Stimulated activated CD4-positive, alpha-beta T cell treated with anti-CD3 and anti-CD28 coated beads, Interleukin-1b, Interleukin-23, amount 100 ng/mL, for 4 hours (primary cell): Measurements from ENCODE around the gene FADS2.

Experiments
- DNase-seq, 2 donors: peaks; one replicate each; pipeline ENCODE4 v3.0.0-alpha.2; 2020; ENCODE audit warnings: low read depth in 2 of 2

FADS2 gene

DNA sequence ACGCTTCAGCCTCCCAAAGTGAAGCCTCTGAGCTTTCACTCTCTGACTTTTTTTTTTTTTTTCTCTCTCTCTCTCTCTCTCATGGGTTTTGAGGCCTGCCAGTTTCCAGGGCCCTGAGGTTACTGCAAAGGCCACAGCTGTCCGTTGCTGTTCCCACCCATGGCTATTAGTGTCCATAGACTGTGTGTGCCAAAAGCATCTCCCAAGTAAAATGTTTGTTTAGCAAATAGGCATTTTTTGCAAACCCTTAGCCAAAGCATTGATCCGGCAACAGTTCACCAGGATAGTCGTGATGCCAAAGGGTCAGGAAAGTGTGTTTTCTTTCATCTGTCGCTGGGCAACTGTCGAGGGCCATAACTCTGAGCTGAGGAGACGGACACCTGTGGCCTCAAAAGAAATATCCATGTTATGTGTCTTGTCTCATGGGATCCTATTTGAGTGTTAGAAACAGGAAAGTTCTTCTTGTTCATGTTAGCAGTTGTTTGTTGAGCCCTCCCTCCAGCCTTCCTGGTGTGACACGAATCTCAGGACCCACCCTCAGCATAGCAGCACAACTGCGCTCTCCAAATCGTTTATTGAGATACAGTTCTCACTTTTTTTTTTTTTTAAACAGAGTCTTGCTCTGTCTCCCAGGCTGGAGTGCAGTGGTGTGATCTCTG is 18.4 kb downstream of the FADS2 start:
- DNase-seq, result no peak

DNA sequence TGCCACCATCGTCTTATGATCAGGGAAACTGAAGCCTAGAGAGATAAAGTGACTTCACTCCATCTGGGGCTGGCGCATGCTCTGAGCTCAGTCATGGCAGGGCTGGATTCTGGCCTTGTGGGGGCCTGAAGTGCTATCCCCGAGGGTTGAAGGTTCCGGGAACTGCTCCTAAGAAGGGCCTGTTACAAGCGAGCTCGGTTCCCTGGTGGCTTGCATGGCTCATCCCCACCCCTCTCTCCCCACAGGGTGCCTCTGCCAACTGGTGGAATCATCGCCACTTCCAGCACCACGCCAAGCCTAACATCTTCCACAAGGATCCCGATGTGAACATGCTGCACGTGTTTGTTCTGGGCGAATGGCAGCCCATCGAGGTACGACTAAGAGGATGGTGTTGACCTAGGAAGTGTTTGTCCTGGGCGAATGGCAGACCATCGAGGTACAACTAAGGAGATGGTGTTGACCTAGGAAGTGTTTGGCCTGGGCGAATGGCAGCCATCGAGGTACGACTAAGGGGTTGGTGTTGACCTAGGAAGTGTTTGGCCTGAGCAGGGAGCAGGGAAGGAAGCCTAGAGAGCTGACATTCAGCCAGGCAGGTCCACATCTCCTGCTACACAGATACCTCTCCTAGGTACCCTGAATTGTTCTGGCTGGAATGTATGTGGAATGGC is 19.9 kb downstream of the FADS2 start:
- DNase-seq, result no peak

DNA sequence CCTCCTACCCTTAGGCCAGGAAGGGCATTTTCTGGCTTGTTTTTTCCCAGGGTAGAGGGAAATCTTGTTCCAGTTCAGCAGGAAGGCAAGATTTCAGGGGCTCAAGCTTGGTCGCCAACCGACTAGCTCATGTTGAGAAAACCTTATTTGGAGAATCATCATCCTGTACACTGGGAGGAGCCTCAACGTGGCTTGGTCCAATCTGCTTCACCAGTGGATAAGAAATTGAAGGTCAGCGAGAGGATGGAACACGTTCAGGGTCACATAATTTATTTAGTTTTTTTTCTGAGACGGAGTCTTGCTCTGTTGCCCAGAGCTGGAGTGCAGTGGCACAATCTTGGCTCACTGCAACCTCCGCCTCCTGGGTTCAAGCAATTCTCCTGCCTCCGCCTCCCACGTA is 20.5 kb downstream of the FADS2 start:
- DNase-seq, result no peak

DNA sequence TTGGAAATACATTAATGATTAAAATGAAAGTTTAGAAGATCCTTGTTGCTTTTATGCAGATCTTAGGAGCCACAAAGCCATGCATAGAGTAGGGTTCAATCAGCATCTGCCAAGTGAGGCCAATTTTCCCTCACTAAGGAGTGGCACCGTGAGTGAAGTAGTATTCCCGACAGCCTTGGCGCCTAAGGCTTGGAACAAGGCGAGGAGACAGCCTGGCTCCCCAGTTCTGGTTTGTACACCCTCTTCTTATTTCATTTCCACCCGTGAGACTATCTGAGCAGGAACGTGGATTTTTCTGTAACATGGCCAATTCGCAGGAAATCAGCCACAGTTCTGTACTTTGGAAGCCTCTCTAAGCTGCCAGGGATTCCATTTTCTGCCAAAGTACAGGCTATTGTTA is 22.6 kb downstream of the FADS2 start:
- DNase-seq, result no peak

DNA sequence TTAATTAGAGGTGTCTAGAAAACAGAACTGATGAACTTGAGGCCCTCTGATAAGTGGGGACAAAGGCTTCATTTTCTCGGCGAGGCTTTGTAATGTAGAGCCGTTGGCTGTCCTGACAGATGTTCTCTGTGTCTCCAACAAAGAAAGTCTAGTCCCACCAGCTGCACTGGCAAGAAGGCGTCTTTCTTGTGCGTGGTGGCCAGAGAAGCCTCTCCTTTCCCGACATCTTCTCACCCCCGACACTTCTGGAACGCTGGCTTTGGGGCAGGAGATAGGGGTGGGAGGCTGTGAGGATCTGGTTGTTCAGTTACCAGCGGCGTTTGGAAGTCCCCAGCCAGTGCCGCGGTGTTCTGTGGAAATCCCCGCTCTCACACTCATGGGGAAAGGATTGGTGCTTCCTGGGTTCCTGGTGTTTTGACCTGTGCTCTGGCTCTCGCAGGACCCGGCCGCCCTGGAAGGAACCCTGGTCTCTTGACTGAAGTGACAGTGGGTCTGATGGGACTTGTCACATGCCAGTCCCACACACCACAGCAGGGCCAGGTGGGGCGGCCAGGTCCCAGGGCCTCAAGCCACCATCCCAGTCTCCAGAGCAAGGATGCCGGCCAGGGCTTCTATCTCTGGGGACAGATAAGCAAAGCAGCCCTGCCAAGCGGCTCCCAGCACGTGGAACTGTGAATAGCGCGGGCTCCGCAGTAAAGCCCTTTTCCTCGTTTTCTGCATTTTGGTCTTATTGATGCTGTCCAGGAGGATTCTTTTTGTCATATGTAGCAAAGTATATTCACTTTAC is 23.2 kb downstream of the FADS2 start:
- DNase-seq, result no peak

DNA sequence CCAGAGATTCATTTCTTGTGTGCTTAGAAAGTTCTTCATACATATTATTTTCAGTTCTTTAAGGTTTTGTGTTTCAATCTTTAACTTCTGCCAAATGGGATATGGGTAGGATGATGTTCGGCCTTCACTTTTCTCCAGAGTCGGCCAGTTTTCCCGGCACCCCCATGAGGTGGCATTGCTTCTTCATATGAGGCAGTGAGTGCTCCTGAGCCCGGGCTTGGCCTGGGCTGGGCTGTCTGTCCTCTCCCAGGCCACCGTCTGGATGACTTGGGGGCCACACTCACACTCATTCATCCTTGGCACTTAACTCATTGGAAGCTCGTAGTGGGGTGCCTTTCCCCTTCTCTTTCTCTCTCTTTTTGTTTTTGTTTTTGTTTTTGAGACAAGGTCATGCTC is 23.8 kb downstream of the FADS2 start:
- no peak for DNase-seq

DNA sequence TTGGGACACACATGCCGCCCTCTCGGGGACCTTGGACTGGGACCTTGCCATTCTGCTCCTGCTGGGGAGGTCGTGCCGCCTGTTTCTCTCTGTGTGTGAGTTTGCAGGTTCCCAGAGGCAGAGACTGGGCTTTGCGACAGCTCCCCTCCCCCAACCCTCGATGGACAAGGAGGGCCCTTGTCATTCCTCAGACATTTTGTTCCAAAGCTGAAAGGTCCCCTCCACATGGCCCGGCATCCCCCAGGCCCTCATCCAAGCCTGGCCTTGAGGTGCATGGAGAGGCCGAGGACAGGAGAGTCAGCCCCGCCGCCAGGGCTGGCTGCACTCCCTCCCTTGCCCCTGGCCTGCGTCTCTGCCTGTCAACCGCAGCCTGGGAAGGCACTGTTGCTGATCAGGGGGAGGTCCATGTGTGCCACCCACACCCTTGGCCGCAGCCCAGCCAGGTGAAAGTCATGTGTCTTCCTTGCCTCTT is 25.6 kb downstream of the FADS2 start:
- no peak for DNase-seq

DNA sequence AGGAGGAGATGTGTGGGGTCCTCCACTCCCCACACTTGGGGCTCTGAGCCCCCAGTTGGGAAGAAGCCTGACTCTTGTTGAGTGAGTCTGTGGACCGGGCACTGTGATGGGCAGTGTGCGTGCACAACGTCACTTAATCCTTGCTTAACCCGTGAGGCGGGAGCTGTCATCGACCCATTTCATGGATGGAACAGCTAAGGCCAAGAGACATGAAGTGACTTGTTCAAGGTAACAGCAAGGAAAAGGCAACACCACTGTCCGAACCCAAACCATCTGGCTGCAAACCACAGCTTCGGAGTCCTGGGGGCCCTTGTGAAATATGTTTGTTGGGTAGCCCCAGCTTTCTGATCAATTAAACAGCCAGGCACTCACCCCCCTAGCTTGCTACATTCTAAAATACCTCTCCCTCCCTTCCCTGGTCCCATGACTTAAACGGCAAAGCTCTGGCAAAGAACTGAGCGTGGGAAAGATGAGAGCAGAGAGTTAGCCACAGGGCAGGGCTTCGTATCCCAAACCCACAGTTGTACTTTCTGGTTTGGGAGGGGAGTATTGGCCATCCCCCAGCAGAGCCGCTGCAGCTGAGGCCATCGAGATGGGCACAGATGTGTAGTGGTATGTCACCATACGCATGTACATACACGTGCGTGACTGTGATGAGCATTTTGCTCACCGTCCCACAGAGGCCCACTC is 26.3 kb downstream of the FADS2 start:
- DNase-seq, result no peak

DNA sequence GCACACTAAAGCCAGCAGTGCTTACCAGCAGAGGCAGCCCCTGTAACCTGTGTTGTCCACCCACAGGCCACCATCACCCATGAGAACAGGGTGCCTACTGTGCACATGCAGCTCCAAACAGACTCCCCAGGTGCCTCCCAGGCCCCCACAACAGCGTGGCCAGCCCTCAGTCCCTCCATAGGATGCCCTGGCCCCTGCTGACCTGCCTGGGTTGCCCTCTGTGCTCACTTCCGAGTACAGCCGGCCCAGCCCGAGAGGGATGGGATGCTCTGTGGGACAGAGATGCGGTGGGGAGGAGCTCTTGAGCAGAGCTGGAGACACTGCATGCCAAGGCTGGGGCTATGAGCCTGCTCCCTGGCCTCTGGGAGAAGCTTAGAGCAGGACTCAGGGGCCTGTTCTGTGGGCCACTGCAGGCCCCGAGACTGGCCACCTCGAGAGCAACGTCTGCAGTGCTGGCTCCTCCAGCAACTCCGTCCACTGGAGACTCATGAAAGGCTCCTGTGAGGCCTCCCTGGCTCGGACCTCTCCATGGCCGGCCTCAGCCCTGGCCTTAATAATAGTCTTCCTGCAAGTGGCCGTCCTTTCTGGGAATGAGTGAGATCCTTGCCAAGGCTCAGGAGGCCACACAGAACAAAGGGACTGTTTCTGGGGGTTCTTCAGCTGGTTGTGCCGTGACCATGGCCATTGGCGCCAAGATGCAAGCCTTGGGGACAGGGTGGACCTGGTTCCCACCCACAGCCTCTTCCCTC is 27.0 kb downstream of the FADS2 start:
- no peak for DNase-seq

DNA sequence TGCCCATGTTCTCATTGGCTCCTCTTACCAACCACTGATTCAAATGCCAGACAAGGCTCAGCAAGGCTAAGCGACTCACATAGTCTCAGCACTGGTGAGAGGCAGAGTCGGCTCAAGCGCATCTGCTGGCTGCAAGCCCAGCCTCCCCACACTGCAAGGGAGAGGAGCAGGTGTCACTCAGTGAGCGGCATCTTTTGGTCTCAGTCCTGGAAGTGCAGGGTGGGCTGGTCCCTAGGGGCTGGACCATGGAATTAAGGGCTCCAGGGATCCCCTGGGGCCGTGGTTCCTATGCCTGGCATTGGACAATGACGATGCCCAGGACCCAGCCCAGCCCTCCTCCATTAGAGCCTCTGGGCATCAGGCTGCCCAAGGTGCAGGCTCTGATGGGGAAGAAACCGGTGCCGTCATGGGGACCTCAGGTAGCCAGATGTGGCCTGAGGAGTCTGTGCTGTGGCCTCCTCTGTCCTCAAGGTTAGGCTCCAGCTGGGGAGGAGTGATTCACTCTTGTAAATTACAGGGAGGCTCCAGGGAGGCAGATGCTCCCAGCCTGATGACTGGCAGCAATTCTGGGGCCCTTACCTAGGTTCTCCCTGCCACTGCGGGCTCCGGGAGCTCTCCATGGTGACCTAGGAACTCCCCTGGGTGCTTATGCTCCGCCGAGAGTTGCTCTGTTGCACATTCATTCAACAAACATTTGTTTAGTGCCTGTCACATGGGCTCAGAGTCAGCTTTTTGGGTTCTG is 28.0 kb downstream of the FADS2 start:
- no peak for DNase-seq

DNA sequence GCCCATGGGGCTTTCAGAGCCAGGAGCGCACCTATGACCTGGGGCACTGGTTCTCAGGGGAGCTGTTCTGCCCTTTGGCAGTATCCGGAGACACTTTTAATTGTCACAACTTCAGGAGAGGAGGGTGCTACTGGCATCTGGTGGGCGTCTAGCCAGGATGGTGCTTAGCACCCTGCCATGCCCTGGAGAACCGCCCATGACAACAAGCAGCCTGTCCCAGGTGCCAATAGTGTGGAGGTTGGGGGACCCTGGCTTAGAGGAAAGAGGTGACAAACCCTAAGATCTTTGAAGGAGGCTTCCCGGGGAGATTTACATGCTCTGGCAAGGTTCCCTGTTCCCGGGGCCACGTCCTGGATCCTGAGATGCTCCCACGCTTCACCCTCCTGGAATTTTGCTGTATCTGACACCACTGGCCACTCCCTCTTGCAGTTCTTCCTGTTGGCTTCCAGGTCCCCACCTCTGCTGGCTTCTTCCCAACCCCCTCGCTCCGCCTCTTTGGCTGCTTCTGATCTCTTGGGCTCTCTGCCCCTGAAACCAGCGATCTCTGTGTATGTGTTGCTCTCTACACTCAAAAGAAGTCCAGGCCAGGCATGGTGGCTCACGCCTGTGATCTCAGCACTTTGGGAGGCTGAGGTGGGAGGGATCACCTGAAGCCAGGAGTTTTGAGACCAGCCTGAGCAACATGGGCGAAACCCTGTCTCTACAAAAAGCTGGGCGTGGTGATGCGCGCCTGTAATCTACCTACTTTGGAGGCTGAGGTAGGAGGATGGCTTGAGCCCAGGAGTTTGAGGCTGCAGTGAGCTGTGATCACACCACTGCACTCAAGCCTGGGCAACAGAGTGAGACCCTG is 32.2 kb downstream of the FADS2 start:
- DNase-seq, result no peak

DNA sequence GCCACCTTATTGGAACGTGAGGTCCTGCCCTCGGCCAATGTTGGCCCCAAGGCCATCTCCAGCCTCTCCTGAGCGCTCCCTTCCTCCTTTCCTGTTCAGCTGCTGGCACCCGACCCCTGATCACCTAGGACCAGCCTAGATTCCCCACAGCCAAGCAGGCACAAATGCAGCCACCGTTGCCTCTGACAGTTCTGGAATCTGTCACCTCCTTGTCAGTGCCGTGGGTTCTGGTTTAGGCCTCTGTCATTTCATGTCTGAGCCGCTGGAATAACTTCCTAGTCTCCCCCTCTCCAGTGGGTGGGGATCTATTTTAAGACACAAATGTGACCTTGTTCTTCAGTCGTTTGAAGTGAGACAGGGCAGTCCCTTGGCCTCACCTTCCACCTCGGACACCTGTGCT is 33.5 kb downstream of the FADS2 start:
- no peak for DNase-seq

DNA sequence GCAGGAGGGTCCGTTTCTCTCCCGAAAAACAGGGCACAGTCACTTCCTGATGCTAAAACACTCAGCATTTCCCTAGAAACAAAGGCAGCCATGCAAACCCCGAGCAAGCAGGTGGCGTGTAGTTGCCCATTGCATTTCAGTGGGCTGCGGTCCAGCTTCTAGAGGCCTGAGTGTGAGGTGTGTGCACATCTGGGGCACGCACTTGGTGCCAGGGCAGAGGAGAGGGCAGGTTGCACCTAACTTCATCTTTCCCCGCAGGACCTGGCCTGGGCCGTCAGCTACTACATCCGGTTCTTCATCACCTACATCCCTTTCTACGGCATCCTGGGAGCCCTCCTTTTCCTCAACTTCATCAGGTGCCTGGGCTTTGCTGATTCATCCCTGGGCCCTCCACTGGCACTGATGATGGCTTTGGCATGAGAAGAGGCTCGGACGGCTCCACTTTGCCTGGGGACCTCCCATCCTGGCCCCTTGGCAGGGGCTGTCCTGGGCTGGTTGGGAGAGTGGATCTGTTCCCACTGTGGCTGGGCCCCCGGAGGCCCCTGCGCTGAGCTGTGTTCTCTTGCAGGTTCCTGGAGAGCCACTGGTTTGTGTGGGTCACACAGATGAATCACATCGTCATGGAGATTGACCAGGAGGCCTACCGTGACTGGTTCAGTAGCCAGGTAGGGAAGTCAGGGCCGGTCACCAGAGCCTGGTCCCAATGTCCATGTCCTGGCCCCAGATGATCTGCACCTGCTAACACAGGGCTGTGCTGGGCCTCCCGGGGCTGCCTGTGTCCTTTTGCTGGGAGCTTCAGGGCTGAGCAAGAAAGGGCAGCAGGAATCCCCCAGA is 34.8 kb downstream of the FADS2 start:
- DNase-seq, result no peak

DNA sequence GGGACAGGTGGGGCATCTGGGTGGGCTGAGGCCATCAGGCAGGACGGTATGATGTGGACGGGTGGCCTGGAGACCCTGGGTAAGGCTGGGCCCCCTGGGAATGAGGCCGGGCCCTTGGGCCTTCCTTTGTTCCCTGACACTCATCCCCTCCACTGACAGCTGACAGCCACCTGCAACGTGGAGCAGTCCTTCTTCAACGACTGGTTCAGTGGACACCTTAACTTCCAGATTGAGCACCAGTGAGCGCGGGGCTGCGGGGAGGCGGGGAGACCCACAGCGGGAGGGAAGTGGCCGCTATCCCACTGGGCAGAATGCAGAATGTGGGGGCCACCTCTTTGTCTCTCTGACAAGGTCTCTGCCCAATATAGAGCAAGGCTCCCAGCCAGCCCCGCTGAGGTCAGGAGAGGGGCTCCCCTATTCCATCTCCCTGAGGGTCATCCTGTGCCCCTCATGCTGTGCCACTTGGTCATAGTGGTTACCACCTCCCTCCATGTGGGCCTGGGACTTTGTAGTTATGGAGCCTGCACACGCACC is 35.5 kb downstream of the FADS2 start:
- no peak for DNase-seq

DNA sequence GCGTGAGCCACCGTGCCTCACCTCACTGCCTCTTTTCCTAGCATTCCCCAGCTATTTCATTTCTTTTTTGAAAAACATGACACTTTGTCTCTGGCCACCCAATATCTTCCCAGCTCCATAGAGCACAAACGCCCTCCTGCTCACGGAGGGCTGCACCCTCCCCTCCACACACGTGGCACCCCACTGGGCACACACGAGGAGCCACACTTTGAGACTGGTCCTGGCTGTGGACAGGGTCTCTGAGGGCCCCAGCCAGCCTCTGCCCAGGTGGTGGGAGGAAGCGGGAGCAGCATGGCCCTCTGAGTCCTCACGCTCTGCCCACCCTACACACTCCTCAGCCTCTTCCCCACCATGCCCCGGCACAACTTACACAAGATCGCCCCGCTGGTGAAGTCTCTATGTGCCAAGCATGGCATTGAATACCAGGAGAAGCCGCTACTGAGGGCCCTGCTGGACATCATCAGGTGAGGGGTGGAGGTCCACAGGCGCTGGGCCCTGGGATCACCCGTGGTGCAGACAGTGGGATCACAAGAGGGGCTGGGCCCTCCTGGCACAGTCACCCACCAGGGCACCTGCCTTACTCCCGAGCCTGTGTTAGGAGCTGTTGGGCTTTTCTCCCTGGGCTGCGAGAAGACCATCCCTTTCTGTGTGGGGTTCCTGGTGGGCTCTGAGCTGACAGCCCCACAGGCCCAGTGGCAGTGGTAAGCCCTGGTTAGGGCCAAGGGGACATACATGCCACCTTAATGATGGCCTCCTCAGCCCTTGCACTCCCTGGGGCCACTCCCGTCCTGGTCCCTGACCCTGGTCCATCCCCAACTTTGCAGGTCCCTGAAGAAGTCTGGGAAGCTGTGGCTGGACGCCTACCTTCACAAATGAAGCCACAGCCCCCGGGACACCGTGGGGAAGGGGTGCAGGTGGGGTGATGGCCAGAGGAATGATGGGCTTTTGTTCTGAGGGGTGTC is 37.0 kb downstream of the FADS2 start:
- DNase-seq, result no peak

DNA sequence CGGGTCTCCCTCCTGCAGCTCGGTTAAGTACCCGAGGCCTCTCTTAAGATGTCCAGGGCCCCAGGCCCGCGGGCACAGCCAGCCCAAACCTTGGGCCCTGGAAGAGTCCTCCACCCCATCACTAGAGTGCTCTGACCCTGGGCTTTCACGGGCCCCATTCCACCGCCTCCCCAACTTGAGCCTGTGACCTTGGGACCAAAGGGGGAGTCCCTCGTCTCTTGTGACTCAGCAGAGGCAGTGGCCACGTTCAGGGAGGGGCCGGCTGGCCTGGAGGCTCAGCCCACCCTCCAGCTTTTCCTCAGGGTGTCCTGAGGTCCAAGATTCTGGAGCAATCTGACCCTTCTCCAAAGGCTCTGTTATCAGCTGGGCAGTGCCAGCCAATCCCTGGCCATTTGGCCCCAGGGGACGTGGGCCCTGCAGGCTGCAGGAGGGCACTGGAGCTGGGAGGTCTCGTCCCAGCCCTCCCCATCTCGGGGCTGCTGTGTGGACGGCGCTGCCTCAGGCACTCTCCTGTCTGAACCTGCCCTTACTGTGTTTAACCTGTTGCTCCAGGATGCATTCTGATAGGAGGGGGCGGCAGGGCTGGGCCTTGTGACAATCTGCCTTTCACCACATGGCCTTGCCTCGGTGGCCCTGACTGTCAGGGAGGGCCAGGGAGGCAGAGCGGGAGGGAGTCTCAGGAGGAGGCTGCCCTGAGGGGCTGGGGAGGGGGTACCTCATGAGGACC is 38.3 kb downstream of the FADS2 start:
- no peak for DNase-seq

DNA sequence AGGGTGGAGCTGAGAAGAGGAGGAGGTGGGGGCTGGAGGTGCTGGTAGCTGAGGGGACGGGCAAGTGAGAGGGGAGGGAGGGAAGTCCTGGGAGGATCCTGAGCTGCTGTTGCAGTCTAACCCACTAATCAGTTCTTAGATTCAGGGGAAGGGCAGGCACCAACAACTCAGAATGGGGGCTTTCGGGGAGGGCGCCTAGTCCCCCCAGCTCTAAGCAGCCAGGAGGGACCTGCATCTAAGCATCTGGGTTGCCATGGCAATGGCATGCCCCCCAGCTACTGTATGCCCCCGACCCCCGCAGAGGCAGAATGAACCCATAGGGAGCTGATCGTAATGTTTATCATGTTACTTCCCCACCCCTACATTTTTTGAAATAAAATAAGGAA is 38.9 kb downstream of the FADS2 start:
- DNase-seq, result no peak
